BJ (cell line): ENCODE data around the gene PANX1. TPM values are rescaled to one million over a fixed set of nuclear protein-coding genes. Genes with fewer than 3 reads are reported as not detected.

ENCODE experiments used
- CTCF ChIA-PET: fragments of 350-600 bp; formaldehyde crosslinking; extraction: SDS; loops from one replicate; lab custom pipeline; 2021; ENCODE audit warnings: antibody characterized with exemption, inconsistent platforms; lab: Yijun Ruan, JAX
- POLR2A ChIA-PET: fragments of 300-600 bp; sonication (Branson Sonifier 250); formaldehyde crosslinking; extraction: SDS; loops from one replicate; lab custom pipeline; 2021; ENCODE audit warnings: antibody characterized with exemption; lab: Charles Lee
- DNase-seq: peaks from one replicate; pipeline ENCODE4 v3.0.0-alpha.2; 2011; ENCODE audit warnings: low read depth
- H3K27me3 ChIP-seq: 2 replicates; pipeline ENCODE4 v1.6.0; 2011; ENCODE audit warnings: low read length; ENCODE audit not compliant: control insufficient read depth, insufficient read depth
- H3K36me3 ChIP-seq: 2 replicates; pipeline ENCODE4 v1.5.1; 2011; ENCODE audit warnings: low read length; ENCODE audit not compliant: control insufficient read depth, insufficient read depth
- H3K4me3 ChIP-seq: 2 replicates; pipeline ENCODE4 v1.5.1; 2011; ENCODE audit warnings: low read depth, mild to moderate bottlenecking, control low read depth, low read length
- polyA plus RNA-seq: library from polyadenylated mRNA; depleted of rRNA; stranded (reverse); fragments of >200 nt; gene quantifications from 2 replicates; pipeline ENCODE4 v1.2.3, GENCODE V29; 2011
- TF ChIP-seq, protein P1 (sequence below): IDR thresholded peaks from 2 replicates; pipeline ENCODE4 v1.5.1; 2011; ENCODE audit warnings: low read depth, mild to moderate bottlenecking, control low read depth, inconsistent platforms, low read length, moderate library complexity; ENCODE audit not compliant: insufficient read depth

The PANX1 gene
- polyA plus RNA-seq, 1 experiment, result 30.1 TPM

DNA sequence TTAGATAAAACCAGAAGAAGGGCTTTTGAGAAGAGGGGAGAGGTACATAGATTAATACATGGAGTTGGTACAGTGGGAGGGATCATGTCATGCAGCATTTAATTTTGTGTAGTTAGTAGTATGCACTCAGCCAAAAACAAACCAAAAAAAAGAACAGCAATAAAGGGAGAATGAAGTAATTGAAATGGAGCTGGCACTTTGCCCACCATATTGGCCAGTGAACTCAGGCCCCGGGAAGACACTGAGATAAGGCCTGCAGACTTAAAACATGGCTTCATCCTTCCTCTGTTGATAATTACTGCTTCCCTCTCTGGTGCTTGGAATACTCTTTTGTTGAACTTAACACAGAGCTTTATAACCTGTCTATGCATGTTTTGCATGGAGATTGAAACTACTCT lies 3.1 kb downstream of the PANX1 start:
- no peak overlapping the region for H3K4me3 ChIP-seq
- no peaks in the 10 kb centered on the region for H3K27me3 ChIP-seq
- DNase-seq, result no peak
- ChIA-PET CTCF (interaction anchor here (1.3 to 1.6 kb wide), 2 partner anchors 44 to 236 kb away, joined by 3 to 4 read pairs; no protein-coding TSS in a partner anchor), POLR2A (no interaction called here)
- H3K36me3 ChIP-seq, result no peaks in the 10 kb centered on the region
- TF ChIP-seq, protein P1, sequence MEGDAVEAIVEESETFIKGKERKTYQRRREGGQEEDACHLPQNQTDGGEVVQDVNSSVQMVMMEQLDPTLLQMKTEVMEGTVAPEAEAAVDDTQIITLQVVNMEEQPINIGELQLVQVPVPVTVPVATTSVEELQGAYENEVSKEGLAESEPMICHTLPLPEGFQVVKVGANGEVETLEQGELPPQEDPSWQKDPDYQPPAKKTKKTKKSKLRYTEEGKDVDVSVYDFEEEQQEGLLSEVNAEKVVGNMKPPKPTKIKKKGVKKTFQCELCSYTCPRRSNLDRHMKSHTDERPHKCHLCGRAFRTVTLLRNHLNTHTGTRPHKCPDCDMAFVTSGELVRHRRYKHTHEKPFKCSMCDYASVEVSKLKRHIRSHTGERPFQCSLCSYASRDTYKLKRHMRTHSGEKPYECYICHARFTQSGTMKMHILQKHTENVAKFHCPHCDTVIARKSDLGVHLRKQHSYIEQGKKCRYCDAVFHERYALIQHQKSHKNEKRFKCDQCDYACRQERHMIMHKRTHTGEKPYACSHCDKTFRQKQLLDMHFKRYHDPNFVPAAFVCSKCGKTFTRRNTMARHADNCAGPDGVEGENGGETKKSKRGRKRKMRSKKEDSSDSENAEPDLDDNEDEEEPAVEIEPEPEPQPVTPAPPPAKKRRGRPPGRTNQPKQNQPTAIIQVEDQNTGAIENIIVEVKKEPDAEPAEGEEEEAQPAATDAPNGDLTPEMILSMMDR, result no peak

DNA sequence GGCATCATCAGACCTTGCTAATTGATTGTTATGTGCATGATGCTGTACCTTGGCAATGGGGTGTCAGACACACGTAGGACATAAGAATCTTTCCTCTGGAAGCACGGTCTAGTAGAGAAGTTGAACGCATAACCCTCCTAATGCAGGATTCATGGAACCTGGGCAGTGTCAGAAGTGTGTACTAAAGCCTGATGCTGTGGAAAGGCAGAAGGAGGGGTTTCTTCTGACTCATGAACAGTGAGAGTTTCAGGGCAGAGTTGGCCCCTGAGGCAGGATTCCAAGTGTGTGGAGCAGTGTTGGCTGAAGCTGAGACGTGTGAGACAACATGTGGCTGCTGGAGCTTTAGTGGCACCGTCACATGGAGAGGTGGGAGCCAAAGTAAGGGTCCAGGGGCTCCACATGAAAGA lies 3.5 kb downstream of the PANX1 start:
- Histone ChIP-seq H3K27me3 (no peaks in the 10 kb centered on the region), H3K36me3 (no peaks in the 10 kb centered on the region), H3K4me3 (no peak overlapping the region)
- ChIA-PET POLR2A (no interaction called here), CTCF (interaction anchor here (1.3 kb wide), 1 partner anchor 43 kb away, joined by 3 read pairs; no protein-coding TSS in a partner anchor)
- DNase-seq, result peak; percentile 53
- TF ChIP-seq, protein P1, result no peak

DNA sequence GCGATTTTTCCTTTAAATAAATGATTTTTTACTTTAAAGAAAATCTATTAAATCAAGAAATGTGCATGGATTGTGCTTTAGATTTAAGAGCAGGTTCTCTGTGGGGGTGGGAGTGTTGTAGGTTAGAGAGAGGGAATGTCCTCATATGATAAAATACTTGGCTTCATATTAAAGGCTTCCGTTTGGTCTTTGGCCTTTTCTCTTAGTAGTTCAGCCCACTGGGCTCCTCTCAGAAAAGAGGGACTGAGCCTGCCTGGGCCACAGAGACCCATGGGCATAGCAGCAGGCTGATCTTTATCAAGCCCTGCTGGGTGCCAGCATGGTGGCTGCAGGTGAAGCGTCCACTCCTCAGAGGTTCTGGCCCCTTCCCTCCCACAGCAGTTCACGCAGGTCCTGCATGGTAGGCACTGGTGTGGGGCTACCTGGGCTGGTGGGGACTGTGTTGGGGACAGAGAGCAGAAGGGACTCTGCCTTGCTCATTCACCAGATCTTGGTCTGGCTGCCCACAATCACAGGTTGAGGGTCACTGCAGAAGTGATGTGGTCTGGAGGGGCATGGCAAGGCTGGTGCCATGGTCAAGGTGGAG lies 4.3 kb downstream of the PANX1 start:
- TF ChIP-seq, protein P1, result no peak
- Histone ChIP-seq H3K36me3 (no peaks in the 10 kb centered on the region), H3K4me3 (no peak overlapping the region), H3K27me3 (no peaks in the 10 kb centered on the region)
- POLR2A ChIA-PET, result no interaction called here
- no peak for DNase-seq
- CTCF ChIA-PET, result interaction anchor here (1.3 kb wide), 1 partner anchor 43 kb away, joined by 3 read pairs; no protein-coding TSS in a partner anchor

DNA sequence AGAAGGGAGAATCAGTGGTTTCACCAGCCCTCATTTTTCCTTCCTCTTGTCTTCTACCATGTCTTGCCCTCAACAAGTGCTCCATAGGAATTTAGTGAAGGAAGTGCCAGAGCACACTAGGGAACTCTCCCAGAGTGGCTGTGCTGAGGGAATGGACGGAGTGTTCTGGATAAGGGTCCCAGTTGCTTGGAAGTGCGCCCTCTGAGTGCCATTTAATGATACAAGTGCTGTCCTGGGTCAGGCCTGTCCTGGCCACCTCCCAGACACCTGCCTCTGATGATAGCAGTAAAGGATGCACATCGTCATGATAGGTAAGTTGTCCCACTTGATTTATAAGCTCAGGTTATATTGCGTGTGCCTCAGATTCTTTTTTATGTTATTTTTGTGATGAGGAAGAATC lies 5.1 kb downstream of the PANX1 start:
- Histone ChIP-seq H3K4me3 (no peak overlapping the region), H3K27me3 (no peaks in the 10 kb centered on the region), H3K36me3 (no peaks in the 10 kb centered on the region)
- POLR2A ChIA-PET, result no interaction called here
- TF ChIP-seq, protein P1, result no peak
- DNase-seq, result no peak
- CTCF ChIA-PET, result interaction anchor here (1.2 kb wide), 1 partner anchor 238 kb away, joined by 3 read pairs; no protein-coding TSS in a partner anchor

DNA sequence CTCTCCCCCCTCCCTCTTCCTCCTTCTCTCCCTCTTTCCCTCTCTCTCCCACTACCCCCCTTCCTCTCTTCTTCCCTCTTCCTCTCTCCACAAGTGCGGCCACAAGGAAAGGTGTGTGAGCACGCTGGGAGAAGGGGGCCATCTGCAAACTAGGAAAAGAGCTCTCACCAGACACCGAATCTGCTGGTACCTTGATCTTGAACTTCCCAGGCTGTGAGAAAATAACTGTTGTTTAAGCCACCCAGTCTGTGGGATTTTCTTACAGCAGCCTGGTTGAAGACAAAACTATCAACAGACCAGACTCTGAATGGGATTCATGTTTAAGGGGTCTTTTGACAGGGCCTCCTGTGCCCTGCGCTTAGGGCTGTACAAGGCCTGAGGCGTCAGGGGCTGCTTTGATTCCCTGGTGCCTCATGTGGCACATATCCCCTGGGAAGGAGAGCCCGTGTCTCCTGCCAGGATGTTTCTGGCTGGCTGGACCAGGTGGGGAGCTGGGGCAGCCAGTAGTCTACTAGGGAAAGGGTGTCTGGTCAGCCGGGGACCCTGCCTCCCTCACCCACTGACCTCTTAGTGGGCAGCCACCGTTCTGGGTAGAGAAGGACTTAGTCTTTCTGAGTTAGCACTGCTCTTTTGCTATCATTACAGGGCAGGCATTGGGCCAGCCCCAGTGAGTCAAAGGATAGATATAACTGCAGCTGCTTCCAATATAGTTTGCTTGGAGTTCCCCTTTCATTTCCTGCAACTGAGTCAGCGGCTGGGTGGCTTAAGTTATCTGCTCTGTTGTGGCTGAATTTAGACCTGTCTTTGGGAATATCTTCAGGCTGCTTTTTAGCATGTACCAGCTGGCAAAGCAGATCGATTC lies 6.2 kb downstream of the PANX1 start:
- ChIA-PET CTCF (interaction anchor here (1.2 to 1.6 kb wide), 3 partner anchors 36 to 282 kb away, joined by 3 to 5 read pairs (median 4); no protein-coding TSS in a partner anchor), POLR2A (no interaction called here)
- TF ChIP-seq, protein P1, result no peak
- no peaks in the 10 kb centered on the region for H3K27me3 ChIP-seq
- no peaks in the 10 kb centered on the region for H3K36me3 ChIP-seq
- peak; percentile 69 for DNase-seq
- H3K4me3 ChIP-seq, result no peak overlapping the region
